ENCODE results near the gene TBC1D5. TPM values are rescaled to one million over a fixed set of nuclear protein-coding genes. Genes with fewer than 3 reads are reported as not detected.

The TBC1D5 gene
- total RNA-seq, 1 experiment from 2014 or later, result 36.4 TPM

GRCh38 chr3:17518189-17519059 lies 224.0 kb downstream of the TBC1D5 start:
- no peaks in the 10 kb centered on the region for H3K4me1 Mint-ChIP-seq (ENCODE audit: low read depth, unreplicated experiment)
- no peaks in the 10 kb centered on the region for H3K9me3 Mint-ChIP-seq (ENCODE audit: unreplicated experiment)
- H3K4me3 ChIP-seq (ENCODE audit: low read depth, low read length), result no peak overlapping the region
- H3K36me3 Mint-ChIP-seq (ENCODE audit: insufficient read depth, unreplicated experiment), result no peaks in the 10 kb centered on the region
- intact Hi-C loops (cut with micrococcal nuclease; ENCODE audit: unreplicated experiment), result no loop called here
- H3K27me3 ChIP-seq (replicated peaks; ENCODE audit: control insufficient read depth, insufficient read depth, low read length), result no peaks in the 10 kb centered on the region
- no peaks in the 10 kb centered on the region for H3K27me3 Mint-ChIP-seq (ENCODE audit: insufficient read depth, unreplicated experiment)
- DNase-seq, result no peak
- H3K9me3 ChIP-seq, result no peaks in the 10 kb centered on the region
- no peak overlapping the region for H3K27ac Mint-ChIP-seq (ENCODE audit: unreplicated experiment)
- BruUV-seq (replicated peaks), result no TSS peak
- no peak overlapping the region for H3K4me3 Mint-ChIP-seq (ENCODE audit: unreplicated experiment)
- H3K4me1 ChIP-seq, result peaks cover 6% of the 10 kb centered on the region; the same call in 1 of the 2 replicates
- ChIA-PET CTCF (no interaction called here), POLR2A (no interaction called here)
- no peaks in the 10 kb centered on the region for H3K36me3 ChIP-seq (ENCODE audit: control insufficient read depth, insufficient read depth, low read length)
- TF ChIP-seq CTCF (IDR thresholded peaks at IDR 0.05; ENCODE audit: insufficient read depth in 1 of 2, low read depth in 1 of 2, low read length in 1 of 2, severe bottlenecking in 1 of 2, unreplicated experiment in 1 of 2), result no peak

- no peaks in the 10 kb centered on the region for H3K9me3 Mint-ChIP-seq (ENCODE audit: unreplicated experiment)
- POLR2A ChIA-PET, result no interaction called here
- no peaks in the 10 kb centered on the region for H3K9me3 ChIP-seq
- H3K4me3 ChIP-seq (ENCODE audit: low read depth, low read length), result no peak overlapping the region
- H3K27ac Mint-ChIP-seq (ENCODE audit: unreplicated experiment), result no peak overlapping the region
- BruUV-seq (replicated peaks), result no TSS peak
- no peaks in the 10 kb centered on the region for H3K36me3 Mint-ChIP-seq (ENCODE audit: insufficient read depth, unreplicated experiment)
- H3K27me3 ChIP-seq (replicated peaks; ENCODE audit: control insufficient read depth, insufficient read depth, low read length), result no peaks in the 10 kb centered on the region
- no peak for TF ChIP-seq CTCF (IDR thresholded peaks at IDR 0.05; ENCODE audit: insufficient read depth in 1 of 2, low read depth in 1 of 2, low read length in 1 of 2, severe bottlenecking in 1 of 2, unreplicated experiment in 1 of 2)
- CTCF ChIA-PET, result no interaction called here
- DNase-seq, result no peak
- no peaks in the 10 kb centered on the region for H3K4me1 Mint-ChIP-seq (ENCODE audit: low read depth, unreplicated experiment)
- H3K4me1 ChIP-seq, result peaks cover 6% of the 10 kb centered on the region; the same call in 1 of the 2 replicates
- H3K36me3 ChIP-seq (ENCODE audit: control insufficient read depth, insufficient read depth, low read length), result no peaks in the 10 kb centered on the region
- no peak overlapping the region for H3K4me3 Mint-ChIP-seq (ENCODE audit: unreplicated experiment)
- H3K27me3 Mint-ChIP-seq (ENCODE audit: insufficient read depth, unreplicated experiment), result no peaks in the 10 kb centered on the region
- intact Hi-C loops (cut with micrococcal nuclease; ENCODE audit: unreplicated experiment), result no loop called here
Measured at GRCh38 chr3:17515445-17516234, 226.8 kb downstream of the TBC1D5 start.

GRCh38 chr3:17514597-17514996 lies 227.8 kb downstream of the TBC1D5 start:
- Mint-ChIP-seq H3K36me3 (ENCODE audit: insufficient read depth, unreplicated experiment) (no peaks in the 10 kb centered on the region), H3K27me3 (ENCODE audit: insufficient read depth, unreplicated experiment) (no peaks in the 10 kb centered on the region), H3K4me3 (ENCODE audit: unreplicated experiment) (no peak overlapping the region), H3K27ac (ENCODE audit: unreplicated experiment) (no peak overlapping the region), H3K9me3 (ENCODE audit: unreplicated experiment) (no peaks in the 10 kb centered on the region), H3K4me1 (ENCODE audit: low read depth, unreplicated experiment) (no peaks in the 10 kb centered on the region)
- POLR2A ChIA-PET, result no interaction called here
- no peaks in the 10 kb centered on the region for H3K36me3 ChIP-seq (ENCODE audit: control insufficient read depth, insufficient read depth, low read length)
- H3K9me3 ChIP-seq, result no peaks in the 10 kb centered on the region
- intact Hi-C loops (cut with micrococcal nuclease; ENCODE audit: unreplicated experiment), result no loop called here
- no peak overlapping the region for H3K4me3 ChIP-seq (ENCODE audit: low read depth, low read length)
- no peak for DNase-seq
- no TSS peak for BruUV-seq (replicated peaks)
- H3K27me3 ChIP-seq (replicated peaks; ENCODE audit: control insufficient read depth, insufficient read depth, low read length), result no peaks in the 10 kb centered on the region
- TF ChIP-seq CTCF (IDR thresholded peaks at IDR 0.05; ENCODE audit: insufficient read depth in 1 of 2, low read depth in 1 of 2, low read length in 1 of 2, severe bottlenecking in 1 of 2, unreplicated experiment in 1 of 2), result no peak
- CTCF ChIA-PET, result no interaction called here
- H3K4me1 ChIP-seq, result peaks cover 6% of the 10 kb centered on the region; the same call in 1 of the 2 replicates
